Middle frontal gyrus (tissue), 1 donor: Measurements from ENCODE around the gene TSPAN9.

ENCODE experiments used
- DNase-seq: peaks from one replicate; pipeline ENCODE4 v3.0.0-alpha.2; 2015; ENCODE audit warnings: low spot score; ENCODE audit errors: extremely low spot score

The TSPAN9 gene

GRCh38 chr12:3075315-3075714 is 1.9 kb upstream of the TSPAN9 start:
- DNase-seq: no peak

DNA sequence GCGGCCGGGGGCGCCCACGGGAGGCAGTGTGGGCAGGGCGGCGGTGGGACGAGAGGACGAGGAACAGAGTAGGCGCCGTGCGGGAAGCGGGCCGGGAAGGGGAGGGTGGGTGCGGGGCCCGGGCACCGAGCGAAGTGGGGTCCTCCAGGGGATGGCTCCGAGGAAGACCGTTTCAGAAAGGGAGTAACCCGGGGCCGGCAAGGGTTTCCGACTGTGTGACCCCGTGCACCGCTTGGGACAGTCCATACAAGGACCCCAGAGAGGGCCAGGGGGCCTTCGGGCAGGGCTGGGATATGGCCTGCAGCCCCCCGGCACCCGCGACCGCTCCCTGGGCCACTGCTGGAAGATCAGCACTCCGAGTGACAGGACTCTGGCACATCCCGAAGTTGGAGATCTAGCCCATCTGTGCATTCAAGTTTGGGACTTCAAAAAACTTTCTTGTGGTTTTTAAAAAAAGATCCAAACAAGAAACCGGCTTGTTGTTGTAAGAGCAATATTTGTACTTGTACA is 448 bp downstream of the TSPAN9 start:
- DNase-seq: no peak

DNA sequence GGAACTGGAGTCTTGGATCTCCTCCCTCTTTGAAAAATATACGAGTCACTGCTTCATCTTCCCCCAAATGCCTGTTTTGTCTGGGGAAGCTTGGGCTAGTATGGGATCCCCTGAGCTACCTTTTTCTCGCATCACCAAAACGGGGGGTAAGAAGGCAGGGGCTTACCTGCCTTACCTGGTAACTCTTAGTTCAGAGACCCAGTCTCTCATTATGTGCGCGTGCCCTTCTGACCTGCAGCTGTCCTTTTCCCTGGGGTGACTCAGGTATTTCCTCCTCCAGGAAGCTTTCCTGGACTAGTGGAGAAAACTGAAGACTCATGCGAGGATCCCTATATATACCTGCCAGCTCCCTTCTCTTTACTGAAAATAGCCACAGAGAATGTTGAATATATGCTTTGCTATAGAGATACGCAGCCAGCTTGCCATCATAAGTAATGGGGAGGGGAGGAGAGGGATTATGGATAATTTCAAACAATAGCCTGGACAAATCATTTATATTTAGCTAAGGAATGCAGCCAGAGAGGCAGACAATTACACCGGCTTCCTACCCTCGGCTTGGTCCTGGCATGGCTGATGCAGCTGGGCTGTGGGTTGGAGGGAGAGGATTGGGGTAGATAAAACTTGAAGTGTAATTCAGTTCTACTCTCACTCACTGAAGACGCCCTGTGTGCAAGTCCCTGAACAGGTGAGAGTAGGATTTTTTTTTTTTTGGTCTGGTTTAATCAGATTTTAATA is 1.1 kb downstream of the TSPAN9 start:
- DNase-seq: no peak

DNA sequence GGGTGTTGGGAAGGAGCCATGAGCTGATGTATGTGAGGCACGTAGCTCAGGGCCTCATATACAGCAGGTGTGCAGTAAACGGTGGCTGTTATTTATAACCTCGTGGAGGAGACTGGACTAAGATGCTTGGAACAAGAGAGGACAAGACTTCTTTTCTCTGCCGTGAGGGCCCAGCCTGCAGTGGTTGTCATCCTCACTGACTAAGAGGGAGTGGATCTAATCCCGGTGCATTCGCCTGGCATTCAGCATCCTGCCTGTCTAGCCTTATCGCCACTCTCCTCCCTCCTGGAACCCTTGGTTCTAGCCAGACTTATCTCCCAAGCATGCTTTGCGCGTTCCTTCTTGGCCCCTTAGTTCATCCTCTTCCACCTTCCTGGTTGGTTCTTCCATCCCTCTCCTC is 3.9 kb downstream of the TSPAN9 start:
- no peak for DNase-seq

- no peak for DNase-seq
Measured at GRCh38 chr12:3081886-3082285, 4.7 kb downstream of the TSPAN9 start.

GRCh38 chr12:3083241-3083920 is 6.2 kb downstream of the TSPAN9 start:
- DNase-seq: no peak

DNA sequence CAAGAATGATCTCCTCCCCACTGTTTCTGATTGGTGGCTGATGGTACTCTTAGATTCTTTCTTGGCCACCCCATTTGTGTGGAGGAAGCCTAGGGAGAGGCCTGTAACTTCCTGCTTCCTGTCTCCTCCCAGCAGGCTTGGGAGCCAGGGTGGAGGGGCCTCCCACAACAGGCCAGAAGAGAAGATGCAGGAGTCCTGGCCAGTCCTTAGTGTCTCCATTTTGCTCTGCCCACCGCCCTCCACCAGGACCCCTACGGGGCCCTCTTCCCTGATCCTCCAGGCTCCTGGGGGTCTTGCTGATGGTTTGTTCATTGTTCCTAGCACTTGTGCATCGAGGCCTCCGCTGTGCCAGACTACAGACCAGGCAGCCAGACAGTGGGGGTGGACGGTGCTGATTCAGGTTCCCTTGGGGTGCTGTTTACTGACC is 6.8 kb downstream of the TSPAN9 start:
- DNase-seq: no peak

DNA sequence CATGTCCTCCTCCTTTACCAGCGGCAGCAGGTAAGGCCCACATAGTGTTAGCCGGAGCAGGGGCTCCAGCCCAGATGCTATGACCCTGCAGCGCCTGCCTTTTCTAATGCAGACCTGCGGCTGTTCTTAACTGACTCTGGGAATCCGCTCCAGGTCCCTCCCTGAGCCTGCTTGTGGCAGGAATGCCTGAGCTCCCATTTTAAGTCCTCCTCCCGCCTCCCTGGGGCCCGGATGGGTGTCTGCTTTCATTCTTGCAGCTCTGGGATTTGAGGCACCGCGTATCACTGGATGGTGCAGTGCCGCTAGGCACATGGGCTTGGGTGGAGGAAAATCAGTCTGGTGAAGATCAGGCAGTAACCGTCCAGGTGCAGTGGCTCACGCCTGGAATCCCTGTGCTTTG is 7.6 kb downstream of the TSPAN9 start:
- no peak for DNase-seq

DNA sequence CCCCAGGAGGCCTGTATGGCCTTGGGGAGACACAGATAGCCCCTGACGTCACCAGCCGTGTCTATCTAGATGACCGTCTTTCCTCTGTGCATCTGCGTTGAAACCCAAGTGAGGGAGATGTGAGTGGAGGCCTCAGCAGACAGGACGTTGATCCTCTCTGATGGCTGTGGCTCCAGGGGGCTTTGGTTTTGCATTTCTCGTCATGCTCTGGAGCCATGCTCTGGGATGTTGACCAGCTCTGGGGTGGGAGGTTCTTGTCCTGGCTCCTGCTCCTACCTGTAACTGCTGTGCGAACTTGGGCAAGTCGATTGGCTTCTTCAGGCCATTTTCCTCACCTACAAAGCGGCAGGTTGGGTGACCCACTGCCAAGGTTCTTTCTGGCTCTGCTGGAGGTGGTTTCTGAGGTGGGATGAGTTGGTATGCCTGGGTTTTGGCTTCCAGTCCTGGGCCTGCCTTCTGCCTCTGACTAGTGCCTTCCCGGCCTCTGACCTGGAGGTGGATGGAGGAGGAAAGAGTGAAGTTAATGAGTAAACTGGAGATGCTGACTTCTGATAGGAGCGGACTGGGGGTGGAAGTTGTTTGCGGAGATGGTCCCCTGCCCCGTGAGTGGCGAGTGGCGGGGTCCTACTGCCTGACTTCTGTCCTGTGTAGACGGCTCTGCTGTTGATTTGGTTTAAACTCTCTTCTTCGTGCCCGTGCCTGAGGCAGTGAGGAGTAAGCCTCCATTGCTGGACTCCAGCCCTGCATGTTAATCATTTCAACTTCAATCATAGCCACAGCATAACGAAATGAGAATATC is 8.4 kb downstream of the TSPAN9 start:
- no peak for DNase-seq

GRCh38 chr12:3086211-3086610 is 9.0 kb downstream of the TSPAN9 start:
- no peak for DNase-seq

DNA sequence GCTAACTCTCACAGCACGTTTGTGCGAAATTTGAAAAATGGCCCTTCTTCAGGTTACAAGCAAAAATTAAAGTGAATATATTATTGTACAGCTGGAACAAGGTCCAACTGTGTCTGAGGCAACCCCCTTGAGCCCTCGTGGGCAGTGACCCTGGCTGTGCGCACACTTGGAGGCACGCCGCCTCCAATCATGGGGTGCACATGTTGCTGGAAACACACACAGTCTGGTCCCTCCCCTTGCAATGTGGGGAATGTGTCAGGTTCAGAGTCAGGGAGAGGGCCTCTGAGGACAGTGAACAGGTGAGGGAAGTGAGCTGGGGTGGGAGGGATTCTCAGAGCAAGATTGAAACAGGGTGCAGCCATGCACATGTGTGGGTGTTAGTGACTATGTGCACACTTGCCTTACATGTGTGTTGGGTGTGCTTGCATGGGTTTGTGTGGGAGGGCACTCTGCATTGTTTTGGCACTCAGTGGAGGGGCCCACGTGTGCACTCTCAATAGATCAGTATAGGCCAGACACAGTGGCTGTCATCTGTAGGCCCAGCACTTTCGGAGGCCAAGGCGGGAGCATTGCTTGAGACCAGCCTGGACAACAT is 9.6 kb downstream of the TSPAN9 start:
- no peak for DNase-seq

GRCh38 chr12:3087758-3088650 is 10.8 kb downstream of the TSPAN9 start:
- DNase-seq: no peak

DNA sequence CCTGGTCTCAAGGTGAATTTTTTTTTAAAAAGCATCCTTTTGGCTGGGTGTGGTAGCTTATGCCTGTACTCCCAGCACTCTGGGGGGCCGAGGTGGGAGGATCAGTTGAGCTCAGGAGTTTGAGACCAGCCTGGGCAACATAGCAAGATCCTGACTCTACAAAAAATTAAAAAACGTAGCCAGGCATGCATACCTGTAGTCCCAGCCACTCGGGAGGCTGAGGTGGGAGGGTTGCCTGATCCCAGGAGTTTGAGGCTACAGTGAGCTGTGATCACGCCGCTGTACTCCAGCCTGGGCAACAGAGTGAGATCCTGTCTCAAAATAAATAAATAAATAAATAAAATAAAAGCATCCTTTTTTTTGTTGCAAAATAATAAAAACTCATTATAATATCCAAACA is 12.4 kb downstream of the TSPAN9 start:
- DNase-seq: no peak

- no peak for DNase-seq
Measured at GRCh38 chr12:3090240-3091037, 13.3 kb downstream of the TSPAN9 start.

DNA sequence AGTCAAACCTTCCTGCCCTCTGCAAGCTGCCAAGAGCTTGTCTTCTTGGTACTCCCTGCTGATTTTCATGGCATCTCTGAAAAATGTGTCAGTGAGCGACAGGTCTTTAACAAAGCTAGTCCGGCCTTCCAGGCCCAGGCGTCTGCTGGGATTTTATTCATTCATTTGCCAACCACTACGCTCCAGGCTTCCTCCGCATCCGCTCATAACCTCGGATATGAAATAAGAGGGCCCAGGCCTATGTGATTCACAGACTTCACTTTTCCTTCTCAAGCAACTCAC is 13.8 kb downstream of the TSPAN9 start:
- no peak for DNase-seq

- no peak for DNase-seq
Measured at GRCh38 chr12:3091382-3092241, 14.4 kb downstream of the TSPAN9 start.

- no peak for DNase-seq
Measured at GRCh38 chr12:3092764-3093163, 15.6 kb downstream of the TSPAN9 start.

DNA sequence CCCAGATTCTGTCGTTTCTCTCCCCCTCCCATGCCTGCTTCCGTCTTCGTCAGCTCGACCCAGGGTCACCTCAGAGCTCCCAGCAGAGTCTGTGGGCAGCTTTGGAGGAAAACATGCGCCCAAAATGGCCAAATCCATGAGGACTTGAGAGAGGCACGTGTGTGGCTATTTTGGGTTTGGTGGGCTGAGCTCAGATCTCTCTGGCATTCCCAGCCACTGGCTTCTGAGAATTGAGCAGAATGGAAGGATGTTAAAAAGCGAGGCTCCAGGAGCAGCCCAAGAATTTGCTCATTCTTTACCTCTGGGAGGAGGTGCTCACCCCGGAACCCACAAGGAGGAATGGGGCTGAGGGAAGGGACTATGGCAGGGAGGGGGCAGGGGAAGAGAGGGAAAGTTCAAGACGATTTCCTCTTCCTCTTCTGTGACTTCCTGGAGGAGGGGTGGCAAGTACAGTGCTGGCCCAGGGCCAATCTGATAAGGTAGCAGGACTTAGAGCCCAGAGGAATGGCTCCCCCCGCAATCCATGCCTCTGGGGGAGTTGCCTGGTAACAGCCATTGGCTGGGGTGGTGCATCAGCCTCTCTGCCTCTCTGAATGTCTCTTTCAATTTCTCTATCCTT is 20.1 kb downstream of the TSPAN9 start:
- DNase-seq: peak; percentile 27

- no peak for DNase-seq
Measured at GRCh38 chr12:3097836-3098235, 20.7 kb downstream of the TSPAN9 start.
